Upper lobe of right lung (tissue), 1 donor: ENCODE results near the gene VTA1. TPM values are rescaled to one million over a fixed set of nuclear protein-coding genes. Genes with fewer than 3 reads are reported as not detected.

Experiments
- ATAC-seq: fragments of 200-7000 bp; cut with Tn5 transposase; one replicate; pipeline ENCODE4 v1.9.1; 2020; ENCODE audit warnings: mild to moderate bottlenecking, moderate library complexity
- DNase-seq: peaks from one replicate; pipeline ENCODE4 v3.0.0-alpha.2; 2020
- H3K27ac ChIP-seq: fragments of 200-600 bp; one replicate; pipeline ENCODE4 v1.8.0; 2022
- H3K27me3 ChIP-seq: fragments of 200-600 bp; one replicate; pipeline ENCODE4 v1.8.0; 2022; ENCODE audit warnings: mild to moderate bottlenecking
- H3K36me3 ChIP-seq: fragments of 200-600 bp; one replicate; pipeline ENCODE4 v1.8.0; 2022
- H3K4me1 ChIP-seq: fragments of 200-600 bp; one replicate; pipeline ENCODE4 v1.8.0; 2022
- H3K4me3 ChIP-seq: fragments of 200-600 bp; one replicate; pipeline ENCODE4 v1.8.0; 2022; ENCODE audit warnings: mild to moderate bottlenecking
- H3K9me3 ChIP-seq: fragments of 200-600 bp; one replicate; pipeline ENCODE4 v1.8.0; 2022
- CTCF ChIP-seq: fragments of 200-600 bp; IDR thresholded peaks from one replicate; pipeline ENCODE4 v1.8.0; 2022; ENCODE audit warnings: antibody characterized with exemption
- intact Hi-C: fragments of 100-400 bp; cut with DNase I; formaldehyde crosslinking; loops from one replicate; pipeline ENCODE4 v1.11.0; 2022
- total RNA-seq: library from RNA; stranded (reverse); fragmentation: NEBNext Ultra II Directional; extraction: Animal tissue kit (Norgen Biotek cat#: 25700); gene quantifications from one replicate; pipeline ENCODE4 v1.2.1, GENCODE V29; 2021
- donor health status: DM: no; HTN: yes; CAD: no; lungs with severe emphysema.

VTA1 gene
- total RNA-seq, 1 donor from 2014 or later, result 31.8 TPM

GRCh38 chr6:142262231-142262630 lies 115.2 kb downstream of the VTA1 start:
- intact Hi-C loops, result no loop called here
- Histone ChIP-seq H3K36me3 (no peaks in the 10 kb centered on the region), H3K4me3 (no peak overlapping the region), H3K4me1 (no peaks in the 10 kb centered on the region), H3K9me3 (no peaks in the 10 kb centered on the region), H3K27me3 (no peaks in the 10 kb centered on the region), H3K27ac (no peak overlapping the region)
- ATAC-seq, result no peak
- TF ChIP-seq CTCF, result no peak
- no peak for DNase-seq

GRCh38 chr6:142265476-142265875 lies 118.4 kb downstream of the VTA1 start:
- no peak for TF ChIP-seq CTCF
- DNase-seq, result no peak
- intact Hi-C loops, result no loop called here
- H3K27me3 ChIP-seq, result no peaks in the 10 kb centered on the region
- H3K9me3 ChIP-seq, result no peaks in the 10 kb centered on the region
- H3K4me3 ChIP-seq, result no peak overlapping the region
- H3K36me3 ChIP-seq, result no peaks in the 10 kb centered on the region
- no peak for ATAC-seq
- no peak overlapping the region for H3K27ac ChIP-seq
- no peaks in the 10 kb centered on the region for H3K4me1 ChIP-seq

GRCh38 chr6:142266060-142266459 lies 119.0 kb downstream of the VTA1 start:
- DNase-seq (no peak), ATAC-seq (no peak)
- intact Hi-C loops, result no loop called here
- Histone ChIP-seq H3K27me3 (no peaks in the 10 kb centered on the region), H3K9me3 (no peaks in the 10 kb centered on the region), H3K4me3 (no peak overlapping the region), H3K4me1 (no peaks in the 10 kb centered on the region), H3K27ac (no peak overlapping the region), H3K36me3 (no peaks in the 10 kb centered on the region)
- no peak for TF ChIP-seq CTCF

- intact Hi-C loops, result no loop called here
- H3K4me1 ChIP-seq, result no peaks in the 10 kb centered on the region
- H3K27me3 ChIP-seq, result no peaks in the 10 kb centered on the region
- ATAC-seq, result no peak
- no peak for TF ChIP-seq CTCF
- no peak overlapping the region for H3K4me3 ChIP-seq
- no peak overlapping the region for H3K27ac ChIP-seq
- no peaks in the 10 kb centered on the region for H3K9me3 ChIP-seq
- DNase-seq, result no peak
- no peaks in the 10 kb centered on the region for H3K36me3 ChIP-seq
Observed at GRCh38 chr6:142271476-142271875, 124.4 kb downstream of the VTA1 start.

Other genes starting within 250 kb of the VTA1 start
- gene GJE1, start 14.3 kb upstream of the VTA1 start, total RNA-seq, result not detected
- not detected for gene NMBR, start 141 bp upstream of the VTA1 start, total RNA-seq
- gene ADGRG6, start 154.7 kb downstream of the VTA1 start, total RNA-seq, result 47.6 TPM